T-helper 2 cell treated with Interferon-gamma antibody and Interleukin-4, amounts not matched to agents 5 μg/mL and 100 μg/mL, for 36 hours (primary cell): Measurements from ENCODE around the gene HBB.

Source experiments
- DNase-seq: peaks from one replicate; pipeline ENCODE4 v3.0.0; 2021; ENCODE audit warnings: low spot score
- H3K27ac Mint-ChIP-seq: one replicate; pipeline ENCODE4 v1.8.0; 2021; ENCODE audit warnings: mild to moderate bottlenecking, mixed read lengths
- H3K27me3 Mint-ChIP-seq: one replicate; pipeline ENCODE4 v1.8.0; 2021; ENCODE audit warnings: low read depth, mixed read lengths
- H3K36me3 Mint-ChIP-seq: one replicate; pipeline ENCODE4 v1.8.0; 2021; ENCODE audit warnings: low read depth, mixed read lengths
- H3K4me1 Mint-ChIP-seq: one replicate; pipeline ENCODE4 v1.8.0; 2021; ENCODE audit warnings: low read depth, mixed read lengths
- H3K4me3 Mint-ChIP-seq: one replicate; pipeline ENCODE4 v1.8.0; 2022; ENCODE audit warnings: mild to moderate bottlenecking, moderate library complexity, mixed read lengths
- H3K9me3 Mint-ChIP-seq: one replicate; pipeline ENCODE4 v1.8.0; 2021; ENCODE audit warnings: mixed read lengths

HBB gene

GRCh38 chr11:5178046-5178837, 48.6 kb downstream of the HBB start:
- Mint-ChIP-seq H3K4me1 (no peaks in the 10 kb centered on the region), H3K9me3 (no peaks in the 10 kb centered on the region), H3K36me3 (no peaks in the 10 kb centered on the region), H3K27ac (no peak overlapping the region), H3K4me3 (no peak overlapping the region), H3K27me3 (no peaks in the 10 kb centered on the region)
- no peak for DNase-seq
